SW 1271 (cell line): Measurements from ENCODE around the gene EVX2.
A peak's percentile ranks its signal among the peaks of the same experiment; 100 is the strongest.

Experiments
- DNase-seq, 2 experiments: peaks; one replicate each; lab custom pipeline; 2025; lab: John Stamatoyannopoulos, UW

EVX2 gene

GRCh38 chr2:176083796-176084261, at the start of gene EVX2:
Gene EVX2 (minus strand): TSS chr2:176083962. CDS start chr2:176083776, 186 bp downstream.
- no peak for DNase-seq

GRCh38 chr2:176133389-176133788, 49.6 kb upstream of the EVX2 start:
- DNase-seq, result no peak

DNA sequence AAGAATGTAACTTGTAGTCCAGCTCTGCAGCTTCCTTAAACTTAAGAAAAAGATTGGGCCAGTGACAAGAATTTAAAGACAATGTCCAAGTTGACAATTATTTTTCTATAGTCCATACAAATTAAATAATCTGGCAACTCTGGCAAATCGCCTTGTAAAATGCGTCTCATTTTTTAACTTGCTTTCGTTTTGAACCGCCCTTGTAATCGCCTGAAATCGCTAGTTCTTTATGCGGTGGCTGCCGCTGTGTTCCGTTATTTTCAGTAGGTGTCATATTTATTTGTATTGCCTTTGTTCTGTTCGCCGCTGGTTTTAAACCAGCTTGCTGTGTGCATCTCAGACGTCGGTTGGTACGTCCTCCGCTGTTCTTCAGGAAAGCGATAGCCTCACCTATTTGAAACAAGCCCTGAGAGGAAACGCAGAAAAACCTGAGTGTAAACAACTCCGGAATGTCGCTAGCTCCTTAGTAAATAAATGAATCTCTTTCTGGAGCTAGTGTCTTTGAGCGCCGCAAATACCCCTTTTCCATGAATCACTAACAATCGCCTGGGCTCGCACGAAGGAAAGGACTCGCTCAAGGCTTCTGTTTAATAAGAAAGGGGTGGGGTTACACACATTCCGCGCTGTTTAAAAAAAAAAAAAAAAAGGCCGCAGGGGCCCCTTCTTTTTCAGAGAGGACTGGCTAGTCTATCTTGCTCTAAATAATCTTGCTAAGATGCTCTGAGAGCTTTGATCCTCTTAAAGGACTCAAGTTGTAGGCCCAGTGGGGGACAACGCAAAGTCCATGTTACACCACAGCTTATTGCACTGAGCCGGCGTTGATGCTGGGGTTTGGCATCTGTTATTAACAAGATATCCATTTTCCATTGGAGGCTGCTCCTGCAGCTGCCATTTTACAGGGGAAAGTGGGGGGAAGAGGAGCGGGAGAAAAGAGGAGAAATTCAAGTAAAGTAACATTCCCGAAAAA, 48.7 kb upstream of the EVX2 start:
- DNase-seq, result no peak

- no peak for DNase-seq
These were observed 48.0 kb upstream of the EVX2 start for GRCh38 chr2:176131848-176132158.

- DNase-seq, result no peak
These were observed 47.4 kb upstream of the EVX2 start for GRCh38 chr2:176130957-176131847.

GRCh38 chr2:176130147-176130956, 46.6 kb upstream of the EVX2 start:
- DNase-seq, result peak in 1 of 2 experiments; percentile 50

DNA sequence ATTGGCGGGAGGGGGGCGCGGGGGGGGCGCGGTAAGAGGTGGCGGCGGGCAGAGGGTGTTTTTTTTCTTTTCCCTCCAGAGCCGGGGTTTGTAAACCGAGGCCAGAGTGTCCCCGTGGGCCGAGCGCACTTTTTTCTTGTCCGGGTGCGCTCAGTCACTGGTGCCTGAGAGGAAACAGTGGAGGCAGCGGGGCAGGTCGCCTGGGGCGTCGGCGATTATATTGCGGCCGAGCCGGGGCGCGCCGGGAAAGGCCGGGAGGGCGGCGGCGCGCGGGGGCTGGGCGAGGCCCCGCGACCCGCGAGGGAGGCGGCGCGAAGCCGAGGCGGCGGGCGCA, 46.0 kb upstream of the EVX2 start:
- peak in 1 of 2 experiments; percentile 64 for DNase-seq

GRCh38 chr2:176128982-176129796, 45.4 kb upstream of the EVX2 start, which contains the start of gene HOXD8:
Gene HOXD8 (plus strand): TSS chr2:176129705. CDS start chr2:176130367, 662 bp downstream.
- DNase-seq, result peak; percentile 32 to 81

- DNase-seq, result no peak
These were observed 44.6 kb upstream of the EVX2 start for GRCh38 chr2:176128172-176128981.

- no peak for DNase-seq
These were observed 44.0 kb upstream of the EVX2 start for GRCh38 chr2:176127774-176128072.

- DNase-seq, result peak in 1 of 2 experiments; percentile 53
These were observed 43.4 kb upstream of the EVX2 start for GRCh38 chr2:176126929-176127773.

- DNase-seq, result no peak
These were observed 42.0 kb upstream of the EVX2 start for GRCh38 chr2:176125772-176126054.

DNA sequence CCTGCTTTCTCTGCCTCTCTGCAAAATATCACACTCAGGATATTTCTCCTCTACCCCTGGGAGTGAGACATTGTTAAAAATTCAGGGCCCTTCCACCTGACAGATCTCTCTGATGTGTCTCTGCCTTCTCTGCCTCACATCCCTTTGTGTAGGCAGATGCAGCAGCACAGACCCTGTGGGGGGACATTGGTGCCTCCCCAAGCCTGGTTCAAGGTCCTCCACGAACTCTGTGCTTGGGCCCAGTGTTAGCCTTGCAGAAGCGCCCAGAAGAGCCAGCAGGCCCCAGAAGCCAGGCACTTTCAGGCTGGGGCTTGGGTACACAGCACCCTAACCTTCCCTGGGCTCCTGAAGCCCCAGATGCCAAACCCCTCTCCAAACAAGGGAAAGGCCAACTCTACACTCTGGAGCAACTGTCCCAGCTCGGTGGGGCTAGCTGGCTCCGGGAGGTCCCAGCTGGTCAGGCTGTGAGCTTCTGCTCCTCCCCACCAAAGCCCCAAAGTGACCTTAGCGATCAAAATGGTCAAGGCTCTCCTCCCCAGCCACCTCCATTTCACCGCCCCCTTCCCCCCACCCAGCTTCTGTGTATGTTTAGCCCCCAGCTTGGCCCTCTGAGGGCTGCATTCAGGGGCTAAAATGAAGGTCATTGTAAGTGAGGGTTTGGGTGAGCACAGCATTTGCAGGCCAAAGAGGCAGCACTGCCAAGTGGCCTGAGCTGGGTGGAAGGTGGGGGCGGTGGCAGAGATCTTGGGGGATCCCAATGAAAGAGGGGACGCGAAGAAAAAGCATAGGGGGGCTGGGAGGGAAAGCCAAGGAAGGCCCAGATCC, 41.4 kb upstream of the EVX2 start:
- no peak for DNase-seq

GRCh38 chr2:176124110-176124946, 40.6 kb upstream of the EVX2 start:
- no peak for DNase-seq

- no peak for DNase-seq
These were observed 39.8 kb upstream of the EVX2 start for GRCh38 chr2:176123411-176124109.

DNA sequence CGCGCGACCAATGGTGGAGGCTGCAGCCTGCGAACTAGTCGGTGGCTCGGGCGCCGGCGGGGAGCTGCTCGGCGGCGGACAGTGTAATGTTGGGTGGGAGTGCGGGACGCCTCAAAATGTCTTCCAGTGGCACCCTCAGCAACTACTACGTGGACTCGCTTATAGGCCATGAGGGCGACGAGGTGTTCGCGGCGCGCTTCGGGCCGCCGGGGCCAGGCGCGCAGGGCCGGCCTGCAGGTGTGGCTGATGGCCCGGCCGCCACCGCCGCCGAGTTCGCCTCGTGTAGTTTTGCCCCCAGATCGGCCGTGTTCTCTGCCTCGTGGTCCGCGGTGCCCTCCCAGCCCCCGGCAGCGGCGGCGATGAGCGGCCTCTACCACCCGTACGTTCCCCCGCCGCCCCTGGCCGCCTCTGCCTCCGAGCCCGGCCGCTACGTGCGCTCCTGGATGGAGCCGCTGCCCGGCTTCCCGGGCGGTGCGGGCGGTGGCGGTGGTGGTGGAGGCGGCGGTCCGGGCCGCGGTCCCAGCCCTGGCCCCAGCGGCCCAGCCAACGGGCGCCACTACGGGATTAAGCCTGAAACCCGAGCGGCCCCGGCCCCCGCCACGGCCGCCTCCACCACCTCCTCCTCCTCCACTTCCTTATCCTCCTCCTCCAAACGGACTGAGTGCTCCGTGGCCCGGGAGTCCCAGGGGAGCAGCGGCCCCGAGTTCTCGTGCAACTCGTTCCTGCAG, 39.1 kb upstream of the EVX2 start, which contains the start of gene HOXD9:
Gene HOXD9, plus strand, starts transcription at position 37 of the 728 bp plus-strand sequence. Its CDS starts 50 bp downstream, at position 87.
- no peak for DNase-seq
